Measurements from ENCODE around the gene TFIP11.

The TFIP11 gene

DNA sequence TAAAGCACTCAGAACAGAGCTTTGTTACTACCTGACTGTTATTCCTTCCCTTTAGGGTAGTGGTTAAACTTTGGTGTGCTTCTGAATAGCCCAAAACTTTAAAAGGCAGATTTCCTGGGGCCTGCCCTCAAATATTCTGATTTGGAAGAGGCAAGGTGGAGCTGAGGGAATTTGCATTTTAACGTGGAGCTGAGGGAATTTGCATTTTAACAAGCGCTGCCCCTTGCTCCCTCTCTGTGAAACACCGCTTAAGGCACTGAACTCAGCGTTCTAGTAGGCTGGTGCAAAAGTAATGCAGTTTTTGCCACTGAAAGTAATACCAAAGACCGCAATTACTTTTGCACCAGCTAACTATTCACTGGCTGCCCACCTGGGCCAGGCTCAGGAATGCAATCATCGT, 42.7 kb upstream of the TFIP11 start:
- TF ChIP-seq, protein P1, sequence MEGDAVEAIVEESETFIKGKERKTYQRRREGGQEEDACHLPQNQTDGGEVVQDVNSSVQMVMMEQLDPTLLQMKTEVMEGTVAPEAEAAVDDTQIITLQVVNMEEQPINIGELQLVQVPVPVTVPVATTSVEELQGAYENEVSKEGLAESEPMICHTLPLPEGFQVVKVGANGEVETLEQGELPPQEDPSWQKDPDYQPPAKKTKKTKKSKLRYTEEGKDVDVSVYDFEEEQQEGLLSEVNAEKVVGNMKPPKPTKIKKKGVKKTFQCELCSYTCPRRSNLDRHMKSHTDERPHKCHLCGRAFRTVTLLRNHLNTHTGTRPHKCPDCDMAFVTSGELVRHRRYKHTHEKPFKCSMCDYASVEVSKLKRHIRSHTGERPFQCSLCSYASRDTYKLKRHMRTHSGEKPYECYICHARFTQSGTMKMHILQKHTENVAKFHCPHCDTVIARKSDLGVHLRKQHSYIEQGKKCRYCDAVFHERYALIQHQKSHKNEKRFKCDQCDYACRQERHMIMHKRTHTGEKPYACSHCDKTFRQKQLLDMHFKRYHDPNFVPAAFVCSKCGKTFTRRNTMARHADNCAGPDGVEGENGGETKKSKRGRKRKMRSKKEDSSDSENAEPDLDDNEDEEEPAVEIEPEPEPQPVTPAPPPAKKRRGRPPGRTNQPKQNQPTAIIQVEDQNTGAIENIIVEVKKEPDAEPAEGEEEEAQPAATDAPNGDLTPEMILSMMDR (IDR thresholded peaks at IDR 0.05; ENCODE audit: low read depth, low read length, missing control alignments), result no peak
- DNase-seq (ENCODE audit: low read depth), result no peak
- no peak overlapping the region for H3K4me3 ChIP-seq (ENCODE audit: low read depth, low read length)

DNA sequence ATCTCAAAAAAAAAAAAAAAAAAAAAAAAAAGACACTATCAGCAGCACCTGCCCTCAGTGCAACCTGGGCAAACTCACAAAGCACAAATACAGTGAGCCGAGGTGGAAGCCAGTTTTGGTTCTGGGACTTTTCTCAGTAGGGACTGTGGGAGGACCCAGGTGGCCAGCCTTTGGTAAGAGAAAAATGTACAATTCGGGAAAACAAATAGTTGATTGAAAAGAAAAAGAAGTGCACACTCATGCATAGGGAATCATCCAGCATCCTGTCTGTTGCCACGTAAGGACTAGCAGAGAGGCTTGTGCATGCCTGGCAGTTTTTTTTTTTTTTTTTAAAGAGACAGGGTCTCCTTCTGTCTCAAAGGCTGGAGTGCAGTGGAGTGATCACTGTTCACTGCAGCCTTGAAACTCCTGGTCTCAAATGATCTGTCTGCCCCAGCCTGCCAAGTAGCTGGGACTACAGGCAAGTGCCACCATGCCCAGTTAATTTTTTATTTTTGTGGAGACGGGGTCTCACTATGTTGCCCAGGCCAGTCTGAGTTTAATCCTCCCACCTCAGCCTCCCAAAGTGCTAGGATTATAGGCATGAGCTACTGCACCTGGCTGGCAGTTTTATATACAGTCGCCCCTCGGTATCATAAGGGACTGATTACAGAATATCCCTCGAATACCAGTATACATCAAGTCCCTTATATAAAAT, 40.9 kb upstream of the TFIP11 start:
- DNase-seq (ENCODE audit: low read depth), result no peak
- H3K4me3 ChIP-seq (ENCODE audit: low read depth, low read length), result no peak overlapping the region
- TF ChIP-seq, protein P1 (IDR thresholded peaks at IDR 0.05; ENCODE audit: low read depth, low read length, missing control alignments), result no peak

DNA sequence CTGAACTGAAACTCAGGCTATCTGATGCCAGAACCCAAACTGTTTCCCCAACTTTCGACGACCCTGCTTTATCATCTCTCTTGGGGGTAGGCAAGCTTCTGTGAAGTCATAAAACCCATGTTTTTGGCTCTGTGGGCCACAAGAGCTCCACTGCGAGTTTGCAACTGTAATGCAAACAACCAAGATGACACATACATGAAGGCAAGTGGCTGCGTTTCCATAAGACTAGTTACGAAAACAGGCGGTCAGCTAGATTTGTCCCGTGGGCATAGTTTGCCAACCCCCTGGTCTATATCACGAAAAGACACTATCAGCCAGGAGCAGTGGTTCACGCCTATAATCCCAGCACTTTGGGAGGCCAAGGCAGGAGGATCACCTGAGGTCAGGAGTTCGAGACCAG, 40.2 kb upstream of the TFIP11 start:
- TF ChIP-seq, protein P1 (IDR thresholded peaks at IDR 0.05; ENCODE audit: low read depth, low read length, missing control alignments), result no peak
- DNase-seq (ENCODE audit: low read depth), result no peak
- no peak overlapping the region for H3K4me3 ChIP-seq (ENCODE audit: low read depth, low read length)

DNA sequence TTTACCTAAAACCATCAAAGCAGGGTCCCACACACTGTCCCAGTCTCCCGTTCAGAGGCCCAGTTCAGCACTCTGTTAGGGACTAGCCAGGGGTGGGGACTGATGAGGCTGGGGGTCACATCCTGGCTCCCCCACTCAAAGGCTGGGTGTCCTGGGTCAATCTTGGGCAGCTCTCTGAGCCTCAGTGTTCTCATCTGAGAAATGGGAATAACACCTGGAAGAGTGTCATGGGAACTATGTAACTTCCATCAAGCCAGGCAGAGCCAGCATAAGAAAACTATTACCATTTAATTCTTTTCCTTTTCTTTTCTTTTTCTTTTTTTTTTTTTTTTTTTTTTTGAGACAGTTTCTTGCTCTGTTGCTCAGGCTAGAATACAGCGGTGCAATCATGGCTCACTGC, 39.3 kb upstream of the TFIP11 start:
- no peak for DNase-seq (ENCODE audit: low read depth)
- TF ChIP-seq, protein P1 (IDR thresholded peaks at IDR 0.05; ENCODE audit: low read depth, low read length, missing control alignments), result no peak
- H3K4me3 ChIP-seq (ENCODE audit: low read depth, low read length), result no peak overlapping the region

DNA sequence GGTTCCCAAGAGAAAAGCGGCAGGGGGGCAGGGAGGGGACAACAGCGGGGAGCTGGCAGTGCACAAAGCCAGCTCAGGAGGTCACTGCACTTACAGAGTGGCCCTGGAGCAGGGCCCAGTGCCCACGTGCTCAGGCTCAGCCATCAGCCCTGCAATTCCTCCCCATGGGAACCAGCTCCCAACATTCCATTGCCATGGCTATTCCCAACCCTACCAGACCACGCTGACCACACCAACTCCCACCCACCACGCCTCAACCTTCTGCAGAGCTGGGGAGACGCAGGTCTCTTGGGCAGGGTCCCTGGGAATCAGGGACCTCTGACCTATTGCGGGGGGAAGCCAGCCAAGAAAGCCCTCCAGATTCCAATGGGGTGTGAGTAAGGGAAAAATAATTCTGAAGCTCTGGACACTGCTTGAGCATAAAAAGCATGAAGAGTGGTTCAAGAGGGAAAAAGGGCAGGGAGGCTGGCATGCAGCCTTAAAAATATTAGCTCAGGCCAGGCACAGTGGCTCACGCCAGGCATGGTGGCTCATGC, 38.3 kb upstream of the TFIP11 start:
- H3K4me3 ChIP-seq (ENCODE audit: low read depth, low read length), result no peak overlapping the region
- TF ChIP-seq, protein P1 (IDR thresholded peaks at IDR 0.05; ENCODE audit: low read depth, low read length, missing control alignments), result no peak
- no peak for DNase-seq (ENCODE audit: low read depth)

DNA sequence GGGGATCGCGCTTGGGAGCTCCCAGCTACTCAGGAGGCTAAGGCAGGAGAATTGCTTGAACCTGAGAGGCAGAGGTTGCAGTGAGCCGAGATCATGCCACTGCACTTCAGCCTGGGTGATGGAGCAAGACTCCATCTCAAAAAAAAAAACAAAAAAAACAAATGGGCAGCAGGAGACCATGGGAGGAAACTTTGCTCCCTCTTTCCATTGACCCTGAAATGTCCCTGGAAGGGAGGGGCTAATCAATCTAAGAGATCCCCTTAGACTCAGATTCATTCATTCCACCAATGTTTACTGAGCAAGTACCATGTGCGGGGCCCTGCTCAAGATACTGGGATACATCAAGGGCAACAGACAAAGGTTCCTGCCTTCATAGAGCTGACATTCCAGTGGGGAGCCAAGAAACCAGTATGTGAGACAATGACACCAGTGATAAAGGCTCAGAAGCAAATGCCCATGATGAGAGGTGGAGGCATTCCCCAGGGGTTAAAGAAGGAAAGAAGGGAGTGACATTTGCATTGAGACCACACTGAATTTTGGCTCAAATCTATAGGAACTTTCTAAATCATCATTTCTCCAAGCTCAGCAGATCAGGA, 37.7 kb upstream of the TFIP11 start:
- no peak for DNase-seq (ENCODE audit: low read depth)
- TF ChIP-seq, protein P1 (IDR thresholded peaks at IDR 0.05; ENCODE audit: low read depth, low read length, missing control alignments), result no peak
- no peak overlapping the region for H3K4me3 ChIP-seq (ENCODE audit: low read depth, low read length)

All from GM12864 (cell line).